ENCODE data around the gene OR56B1.
"Not testable (repeated sequence)": the region's sequence is repeated elsewhere in the genome, so short reads cannot be mapped to it uniquely, and the experiment has no call there.

- TF ChIP-seq, protein P1, sequence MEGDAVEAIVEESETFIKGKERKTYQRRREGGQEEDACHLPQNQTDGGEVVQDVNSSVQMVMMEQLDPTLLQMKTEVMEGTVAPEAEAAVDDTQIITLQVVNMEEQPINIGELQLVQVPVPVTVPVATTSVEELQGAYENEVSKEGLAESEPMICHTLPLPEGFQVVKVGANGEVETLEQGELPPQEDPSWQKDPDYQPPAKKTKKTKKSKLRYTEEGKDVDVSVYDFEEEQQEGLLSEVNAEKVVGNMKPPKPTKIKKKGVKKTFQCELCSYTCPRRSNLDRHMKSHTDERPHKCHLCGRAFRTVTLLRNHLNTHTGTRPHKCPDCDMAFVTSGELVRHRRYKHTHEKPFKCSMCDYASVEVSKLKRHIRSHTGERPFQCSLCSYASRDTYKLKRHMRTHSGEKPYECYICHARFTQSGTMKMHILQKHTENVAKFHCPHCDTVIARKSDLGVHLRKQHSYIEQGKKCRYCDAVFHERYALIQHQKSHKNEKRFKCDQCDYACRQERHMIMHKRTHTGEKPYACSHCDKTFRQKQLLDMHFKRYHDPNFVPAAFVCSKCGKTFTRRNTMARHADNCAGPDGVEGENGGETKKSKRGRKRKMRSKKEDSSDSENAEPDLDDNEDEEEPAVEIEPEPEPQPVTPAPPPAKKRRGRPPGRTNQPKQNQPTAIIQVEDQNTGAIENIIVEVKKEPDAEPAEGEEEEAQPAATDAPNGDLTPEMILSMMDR (IDR thresholded peaks at IDR 0.05; ENCODE audit: low read depth, low read length) = not testable (repeated sequence)
- TF ChIP-seq EZH2phosphoT487 (IDR thresholded peaks at IDR 0.05; ENCODE audit: low read depth) = not testable (repeated sequence)
Measured at GRCh38 chr11:5716518-5716917, 19.7 kb upstream of the OR56B1 start.
